H1 (cell line): ENCODE measurements around the gene MSMP. TPM values are rescaled to one million over a fixed set of nuclear protein-coding genes. Genes with fewer than 3 reads are reported as not detected.

ENCODE experiments used
- CBX8 ChIP-seq: fragments of 300-800, 300-1000 bp; sonication (generic); IDR thresholded peaks from 2 replicates; pipeline ENCODE4 v1.7.1; 2016; ENCODE audit warnings: low read depth, low read length, borderline replicate concordance
- CREB1 ChIP-seq: IDR thresholded peaks from 2 replicates; pipeline ENCODE4 v1.6.1; 2012; ENCODE audit warnings: inconsistent platforms
- HDAC2 ChIP-seq, 2 experiments: fragments of 300-600 bp in 1 of 2; sonication (generic) in 1 of 2; IDR thresholded peaks; 2 replicates each; pipeline ENCODE4 v1.6.1; 2011 to 2012; ENCODE audit warnings: low read depth in 2 of 2, low read length in 2 of 2, mild to moderate bottlenecking in 2 of 2, moderate library complexity in 2 of 2, borderline replicate concordance in 1 of 2, inconsistent platforms in 1 of 2
- KDM5A ChIP-seq: fragments of 200-600 bp; IDR thresholded peaks from 2 replicates; pipeline ENCODE4 v1.7.1; 2012; ENCODE audit warnings: mild to moderate bottlenecking, low read length, inconsistent platforms, mixed read lengths
- POLR2AphosphoS5 ChIP-seq: IDR thresholded peaks from 2 replicates; pipeline ENCODE4 v1.6.1; 2011; ENCODE audit warnings: low read depth, low read length
- RNF2 ChIP-seq: fragments of 200-900, 300-1000 bp; sonication (generic); IDR thresholded peaks from 2 replicates; pipeline ENCODE4 v1.7.1; 2016; ENCODE audit warnings: borderline replicate concordance, low read depth, mild to moderate bottlenecking, antibody characterized with exemption, low read length; ENCODE audit not compliant: poor library complexity, severe bottlenecking; ENCODE audit errors: missing control alignments
- RXRA ChIP-seq: IDR thresholded peaks from 2 replicates; pipeline ENCODE4 v1.6.1; 2011; ENCODE audit warnings: low read depth, mild to moderate bottlenecking, low read length, moderate library complexity; ENCODE audit not compliant: insufficient read depth
- SRF ChIP-seq: IDR thresholded peaks from 2 replicates; pipeline ENCODE4 v1.6.1; 2011; ENCODE audit warnings: mild to moderate bottlenecking, low read depth, low read length, moderate library complexity
- polyA plus RNA-seq, 7 experiments: library from polyadenylated mRNA; depleted of rRNA in 3 of 7; stranded (reverse) in 5 of 7; unstranded in 2 of 7; fragments of >200 nt in 5 of 7; fragments of 200-250 nt in 2 of 7; gene quantifications; 1 replicate in 5 of 7; 2 replicates in 1 of 7; 4 replicates in 1 of 7; pipeline versions ENCODE4 v1.2.1 to v1.2.3, GENCODE V29; 2011 to 2013; ENCODE audit warnings: missing spikeins in 2 of 7, mixed read lengths in 2 of 7
- total RNA-seq: library from RNA; stranded (reverse); fragmentation: NEBNext Ultra II Directional; extraction: Animal tissue kit (Norgen Biotek cat#: 25700); gene quantifications from 2 replicates; pipeline ENCODE4 v1.2.1, GENCODE V29; 2021

MSMP gene
- total and polyA plus RNA-seq, 2 of the 8 experiments (the other 6 are each of a cell fraction or from before 2014, with no cell fraction given): 0.53 TPM; not detected in 1

GRCh38 chr9:35801328-35802128, 47.5 kb upstream of the MSMP start (continued):
- TF ChIP-seq RNF2 (no peak), RXRA (no peak), HDAC2 (IDR thresholded peaks at IDR 0.05; ENCODE audit: borderline replicate concordance in 1 of 2, low read depth in 2 of 2, low read length in 2 of 2) (no peak), KDM5A (no peak), CBX8 (no peak), SRF (no peak), POLR2AphosphoS5 (no peak), CREB1 (no peak)
